Measurements from ENCODE around the gene NATD1.

DNA sequence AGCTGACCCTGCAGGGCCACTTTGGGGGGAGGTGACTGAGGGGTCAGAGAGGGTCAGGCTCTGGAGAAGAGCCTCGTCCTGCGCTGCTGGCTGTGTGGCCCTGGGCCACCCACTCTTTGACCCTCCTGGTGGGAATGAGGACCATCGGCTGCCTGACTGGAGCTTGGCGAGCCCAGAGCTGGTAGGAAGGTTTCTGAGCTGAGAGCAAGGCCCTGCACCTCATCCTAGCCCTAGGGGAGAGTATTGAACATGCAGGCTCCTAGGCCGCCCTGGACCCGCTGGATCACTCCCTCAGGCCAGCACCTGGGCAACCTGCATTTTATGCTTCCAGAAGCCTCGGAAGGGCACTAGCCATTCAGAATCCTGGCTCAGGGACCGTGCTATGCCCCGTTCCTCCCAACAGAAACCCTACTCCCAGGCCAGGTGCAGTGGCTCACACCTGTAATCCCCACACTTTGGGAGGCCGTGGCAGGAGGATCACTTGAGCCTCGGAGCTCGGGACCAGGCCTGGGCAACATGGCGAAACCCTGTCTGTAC lies 45.8 kb upstream of the NATD1 start:
- no peak for TF ChIP-seq EZH2 (IDR thresholded peaks at IDR 0.05; ENCODE audit: borderline replicate concordance, low read depth, low read length, severe bottlenecking)
- TF ChIP-seq, protein P1, sequence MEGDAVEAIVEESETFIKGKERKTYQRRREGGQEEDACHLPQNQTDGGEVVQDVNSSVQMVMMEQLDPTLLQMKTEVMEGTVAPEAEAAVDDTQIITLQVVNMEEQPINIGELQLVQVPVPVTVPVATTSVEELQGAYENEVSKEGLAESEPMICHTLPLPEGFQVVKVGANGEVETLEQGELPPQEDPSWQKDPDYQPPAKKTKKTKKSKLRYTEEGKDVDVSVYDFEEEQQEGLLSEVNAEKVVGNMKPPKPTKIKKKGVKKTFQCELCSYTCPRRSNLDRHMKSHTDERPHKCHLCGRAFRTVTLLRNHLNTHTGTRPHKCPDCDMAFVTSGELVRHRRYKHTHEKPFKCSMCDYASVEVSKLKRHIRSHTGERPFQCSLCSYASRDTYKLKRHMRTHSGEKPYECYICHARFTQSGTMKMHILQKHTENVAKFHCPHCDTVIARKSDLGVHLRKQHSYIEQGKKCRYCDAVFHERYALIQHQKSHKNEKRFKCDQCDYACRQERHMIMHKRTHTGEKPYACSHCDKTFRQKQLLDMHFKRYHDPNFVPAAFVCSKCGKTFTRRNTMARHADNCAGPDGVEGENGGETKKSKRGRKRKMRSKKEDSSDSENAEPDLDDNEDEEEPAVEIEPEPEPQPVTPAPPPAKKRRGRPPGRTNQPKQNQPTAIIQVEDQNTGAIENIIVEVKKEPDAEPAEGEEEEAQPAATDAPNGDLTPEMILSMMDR (IDR thresholded peaks at IDR 0.05; ENCODE audit: borderline replicate concordance, extremely low read depth, low read length, poor library complexity, severe bottlenecking) = no peak
